Glutamatergic neuron (in vitro differentiated cells): ENCODE measurements around the gene FJX1. TPM values are rescaled to one million over a fixed set of nuclear protein-coding genes. Genes with fewer than 3 reads are reported as not detected.
"Not testable (repeated sequence)": the region's sequence is repeated elsewhere in the genome, so short reads cannot be mapped to it uniquely, and the experiment has no call there.

Source experiments
- DNase-seq: peaks from one replicate; pipeline ENCODE4 v3.0.0; 2022
- H3K27ac Mint-ChIP-seq: one replicate; pipeline ENCODE4 v1.8.0; 2020; ENCODE audit warnings: mild to moderate bottlenecking, mixed read lengths, inconsistent platforms; ENCODE audit not compliant: unreplicated experiment
- H3K27me3 Mint-ChIP-seq: one replicate; pipeline ENCODE4 v1.8.0; 2020; ENCODE audit warnings: mild to moderate bottlenecking, moderate library complexity, mixed read lengths, inconsistent platforms; ENCODE audit not compliant: unreplicated experiment
- H3K36me3 Mint-ChIP-seq: one replicate; pipeline ENCODE4 v1.8.0; 2020; ENCODE audit warnings: mild to moderate bottlenecking, mixed read lengths, inconsistent platforms; ENCODE audit not compliant: unreplicated experiment
- H3K4me1 Mint-ChIP-seq: one replicate; pipeline ENCODE4 v1.8.0; 2020; ENCODE audit warnings: mild to moderate bottlenecking, low read depth, mixed read lengths, inconsistent platforms; ENCODE audit not compliant: unreplicated experiment
- H3K4me3 Mint-ChIP-seq: one replicate; pipeline ENCODE4 v1.8.0; 2020; ENCODE audit warnings: mild to moderate bottlenecking, mixed read lengths, inconsistent platforms; ENCODE audit not compliant: unreplicated experiment
- H3K9me3 Mint-ChIP-seq: one replicate; pipeline ENCODE4 v1.8.0; 2020; ENCODE audit warnings: mild to moderate bottlenecking, moderate library complexity, mixed read lengths, inconsistent platforms; ENCODE audit not compliant: unreplicated experiment
- total RNA-seq: library from RNA; stranded (reverse); fragmentation: NEBNext Ultra II Directional; extraction: Animal tissue kit (Norgen Biotek cat#: 25700); gene quantifications from one replicate; pipeline ENCODE4 v1.2.1, GENCODE V29; 2021; ENCODE audit not compliant: unreplicated experiment
- TF ChIP-seq, protein P1 (sequence below): fragments of 200-600 bp; sonication (generic); IDR thresholded peaks from one replicate; pipeline ENCODE4 v1.5.0; 2021; ENCODE audit not compliant: partially characterized antibody, unreplicated experiment

The FJX1 gene
- total RNA-seq, 1 donor from 2014 or later: 74.3 TPM

DNA sequence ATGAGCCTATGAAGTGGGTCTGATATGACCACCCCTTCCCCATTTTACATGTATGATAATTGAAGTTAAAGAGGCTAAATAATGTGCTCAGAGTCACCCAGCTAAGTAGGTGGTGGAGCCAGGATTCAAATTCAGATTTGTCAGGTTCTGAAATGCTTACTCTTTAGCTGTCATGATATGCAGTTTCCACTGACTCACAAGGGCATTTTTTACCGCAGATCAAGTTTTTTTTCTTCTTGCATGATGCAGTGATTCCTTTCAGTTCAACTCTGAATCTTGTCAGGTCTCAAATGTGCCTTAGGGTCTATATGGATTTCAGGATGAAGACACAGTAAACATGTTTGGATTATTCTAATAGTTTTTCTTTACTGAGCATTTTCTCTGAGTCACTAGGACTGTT, 31.7 kb downstream of the FJX1 start:
- Mint-ChIP-seq H3K27ac (no peak overlapping the region), H3K27me3 (peaks cover 4% of the 10 kb centered on the region)

DNA sequence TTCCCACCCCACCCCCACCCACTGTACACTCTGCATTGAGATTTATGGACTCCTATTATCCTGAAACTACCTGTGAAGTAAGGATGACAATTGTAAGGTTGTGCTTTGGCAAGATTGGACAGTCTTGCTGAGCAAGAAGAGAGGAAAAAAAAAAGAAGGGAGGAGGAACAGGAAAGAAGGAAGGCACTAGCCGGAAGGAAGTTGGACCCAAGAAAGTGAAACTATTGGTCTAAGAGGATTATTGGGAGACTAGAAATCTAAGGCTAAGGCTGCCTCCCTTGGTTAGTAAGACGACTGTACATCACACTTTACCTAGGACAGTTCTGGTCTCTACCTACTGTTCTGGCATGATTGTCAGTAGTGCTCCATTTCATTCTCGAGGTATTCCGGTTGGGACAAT, 32.2 kb downstream of the FJX1 start:
- Mint-ChIP-seq H3K9me3 (no peaks in the 10 kb centered on the region), H3K27ac (no peak overlapping the region), H3K4me3 (no peak overlapping the region), H3K36me3 (no peaks in the 10 kb centered on the region), H3K27me3 (peaks cover 4% of the 10 kb centered on the region), H3K4me1 (peaks cover 2% of the 10 kb centered on the region)
- TF ChIP-seq, protein P1, sequence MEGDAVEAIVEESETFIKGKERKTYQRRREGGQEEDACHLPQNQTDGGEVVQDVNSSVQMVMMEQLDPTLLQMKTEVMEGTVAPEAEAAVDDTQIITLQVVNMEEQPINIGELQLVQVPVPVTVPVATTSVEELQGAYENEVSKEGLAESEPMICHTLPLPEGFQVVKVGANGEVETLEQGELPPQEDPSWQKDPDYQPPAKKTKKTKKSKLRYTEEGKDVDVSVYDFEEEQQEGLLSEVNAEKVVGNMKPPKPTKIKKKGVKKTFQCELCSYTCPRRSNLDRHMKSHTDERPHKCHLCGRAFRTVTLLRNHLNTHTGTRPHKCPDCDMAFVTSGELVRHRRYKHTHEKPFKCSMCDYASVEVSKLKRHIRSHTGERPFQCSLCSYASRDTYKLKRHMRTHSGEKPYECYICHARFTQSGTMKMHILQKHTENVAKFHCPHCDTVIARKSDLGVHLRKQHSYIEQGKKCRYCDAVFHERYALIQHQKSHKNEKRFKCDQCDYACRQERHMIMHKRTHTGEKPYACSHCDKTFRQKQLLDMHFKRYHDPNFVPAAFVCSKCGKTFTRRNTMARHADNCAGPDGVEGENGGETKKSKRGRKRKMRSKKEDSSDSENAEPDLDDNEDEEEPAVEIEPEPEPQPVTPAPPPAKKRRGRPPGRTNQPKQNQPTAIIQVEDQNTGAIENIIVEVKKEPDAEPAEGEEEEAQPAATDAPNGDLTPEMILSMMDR: no peak
- no peak for DNase-seq

More for the DNA sequence above, 31.7 kb downstream of the FJX1 start:
- Mint-ChIP-seq H3K36me3 (no peaks in the 10 kb centered on the region), H3K4me1 (peaks cover 2% of the 10 kb centered on the region), H3K9me3 (no peaks in the 10 kb centered on the region), H3K4me3 (no peak overlapping the region)
- TF ChIP-seq, protein P1: no peak
- no peak for DNase-seq

DNA sequence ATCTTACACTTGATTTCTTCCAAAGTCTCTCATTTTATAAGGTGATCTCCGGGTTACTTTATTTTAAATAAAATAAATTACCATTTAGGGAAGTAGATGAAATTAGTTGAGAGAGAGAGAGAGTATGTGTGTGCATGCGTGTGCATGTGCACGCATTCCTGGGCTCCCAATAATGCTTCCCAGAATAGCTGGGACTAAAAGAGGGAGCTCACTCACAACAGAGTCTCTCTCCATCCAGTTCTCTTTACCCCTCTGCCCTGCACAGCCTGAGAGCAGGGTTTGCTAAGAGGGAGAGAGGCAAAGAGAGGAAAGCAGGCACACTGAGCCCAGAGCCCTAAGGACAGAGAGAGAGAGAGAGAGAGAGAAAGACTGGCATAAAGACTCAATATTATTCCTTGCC, 33.0 kb downstream of the FJX1 start:
- Mint-ChIP-seq H3K4me3 (no peak overlapping the region), H3K9me3 (no peaks in the 10 kb centered on the region), H3K36me3 (no peaks in the 10 kb centered on the region), H3K4me1 (peaks cover 2% of the 10 kb centered on the region), H3K27ac (no peak overlapping the region), H3K27me3 (peaks cover 4% of the 10 kb centered on the region)
- no peak for DNase-seq
- TF ChIP-seq, protein P1: no peak

DNA sequence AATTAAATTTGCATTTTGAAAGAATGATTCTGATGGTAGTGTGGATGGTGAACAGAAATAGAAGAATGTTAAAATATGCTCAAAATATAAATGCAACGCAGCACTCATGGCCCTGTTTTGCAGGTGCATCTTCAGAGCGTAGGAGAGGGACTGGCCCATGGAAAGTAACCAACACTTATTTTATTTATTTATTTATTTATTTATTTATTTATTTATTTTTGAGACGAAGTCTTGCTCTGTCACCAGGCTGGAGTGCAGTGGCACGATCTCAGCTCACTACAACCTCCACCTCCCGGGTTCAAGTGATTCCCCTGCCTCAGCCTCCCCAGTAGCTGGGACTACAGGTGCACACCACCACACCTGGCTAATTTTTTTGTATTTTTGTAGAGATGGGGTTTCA, 34.5 kb downstream of the FJX1 start:
- DNase-seq, H3K9me3 Mint-ChIP-seq, H3K4me1 Mint-ChIP-seq, H3K27ac Mint-ChIP-seq, H3K27me3 Mint-ChIP-seq, H3K36me3 Mint-ChIP-seq, H3K4me3 Mint-ChIP-seq: not testable (repeated sequence)

DNA sequence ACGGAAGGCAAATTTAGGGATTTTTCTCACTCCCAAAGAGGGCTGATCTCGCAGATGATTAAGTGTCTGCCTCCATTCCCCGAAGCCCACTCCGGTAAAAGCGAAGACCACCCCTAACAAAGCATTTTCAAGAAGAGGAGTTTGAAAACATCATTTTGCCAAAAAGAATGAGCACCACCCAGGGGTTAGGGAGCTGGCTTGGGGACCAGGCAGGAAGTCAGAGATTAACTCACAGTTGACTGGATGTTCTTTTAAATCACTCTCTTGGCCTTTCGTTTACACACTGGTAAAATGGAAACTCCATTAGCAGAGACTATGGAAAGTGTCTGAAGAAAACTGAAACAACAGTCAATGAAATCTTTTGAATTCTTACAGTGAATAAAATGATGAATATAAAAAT, 36.5 kb downstream of the FJX1 start:
- Mint-ChIP-seq H3K27ac (no peak overlapping the region), H3K9me3 (no peaks in the 10 kb centered on the region)

More for the DNA sequence above, 36.5 kb downstream of the FJX1 start:
- Mint-ChIP-seq H3K36me3 (no peaks in the 10 kb centered on the region), H3K27me3 (peaks cover 6% of the 10 kb centered on the region), H3K4me1 (no peaks in the 10 kb centered on the region), H3K4me3 (no peak overlapping the region)
- DNase-seq: no peak
- TF ChIP-seq, protein P1: no peak
